GM21723 (cell line): ENCODE results near the gene ANXA2.

Experiments
- ATAC-seq: cut with Tn5 transposase; IDR thresholded peaks from one replicate; pipeline ENCODE4 v1.9.1; 2021; ENCODE audit warnings: mild to moderate bottlenecking, moderate library complexity; ENCODE audit not compliant: unreplicated experiment

The ANXA2 gene

DNA sequence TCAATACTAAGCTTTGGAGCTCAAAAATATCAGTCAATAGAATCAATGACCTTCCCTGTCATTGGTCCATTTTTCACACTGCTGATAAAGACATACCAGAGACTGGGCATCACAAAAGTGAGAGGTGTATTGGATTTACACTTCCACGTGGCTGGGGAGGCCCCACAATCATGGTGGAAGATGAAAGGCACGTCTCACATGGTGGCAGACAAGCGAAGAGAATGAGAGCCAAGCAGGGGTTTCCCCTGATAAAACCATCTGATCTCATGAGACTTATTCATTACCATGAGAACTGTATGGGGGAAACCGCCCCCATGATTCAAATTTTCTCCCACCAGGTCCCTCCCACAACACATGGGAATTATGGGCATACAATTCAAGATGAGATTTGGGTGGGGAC, 81.9 kb downstream of the ANXA2 start:
- ATAC-seq, result no peak

DNA sequence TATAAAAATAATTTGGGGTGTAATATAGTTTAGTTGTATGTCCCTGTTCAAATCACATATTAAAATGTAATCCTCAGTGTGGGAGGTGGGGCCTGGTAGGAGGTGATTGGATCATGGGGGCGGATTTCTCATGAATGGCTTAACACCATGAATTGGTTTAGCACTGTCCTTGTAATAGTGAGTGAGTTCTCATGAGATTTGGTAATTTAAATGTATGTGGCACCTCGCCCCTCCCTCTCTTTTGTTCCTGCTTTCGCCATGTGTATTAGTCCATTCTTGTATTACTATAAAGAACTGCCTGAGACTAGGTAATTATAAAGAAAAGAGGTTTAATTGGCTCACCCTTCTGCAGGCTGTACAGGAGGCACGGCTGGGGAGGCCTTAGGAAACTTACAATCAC, 83.9 kb downstream of the ANXA2 start:
- ATAC-seq, result no peak

DNA sequence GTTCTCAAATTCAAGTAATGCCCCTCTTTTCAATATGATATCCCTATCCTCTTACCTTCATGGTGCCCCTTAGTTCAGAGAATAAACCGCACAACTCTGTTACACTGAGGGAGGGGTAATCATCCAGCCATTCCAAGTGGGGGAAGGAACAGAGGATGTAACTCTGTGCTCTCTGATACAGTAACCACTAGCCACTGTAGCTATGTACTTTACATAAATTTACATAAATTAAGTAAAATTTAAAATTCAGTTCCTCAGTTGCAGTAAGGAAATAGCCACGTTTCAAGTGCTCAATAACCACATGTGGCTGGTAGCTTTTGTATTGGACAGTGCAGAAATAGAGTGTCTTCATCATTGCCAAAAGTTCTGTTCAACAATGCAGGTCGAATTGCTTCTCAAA, 90.8 kb downstream of the ANXA2 start:
- ATAC-seq, result no peak

DNA sequence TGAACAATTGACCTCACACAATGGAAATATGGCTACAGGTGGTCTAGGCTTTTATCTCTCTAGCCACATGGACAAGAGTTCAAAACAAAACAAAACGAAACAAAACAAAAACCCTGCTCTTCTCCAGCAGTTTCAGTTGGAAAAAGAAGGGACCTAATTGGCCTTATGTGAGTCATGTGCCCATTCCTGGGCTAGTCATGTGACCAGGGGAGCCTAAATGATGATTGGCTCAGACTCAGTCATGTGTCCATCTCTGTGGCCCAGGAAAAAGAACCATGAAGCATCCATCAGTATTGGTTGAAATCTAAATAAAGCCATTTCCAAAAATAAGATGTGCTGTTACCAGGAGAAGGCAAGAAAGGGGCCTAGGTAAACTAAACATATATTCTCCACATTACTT, 96.8 kb downstream of the ANXA2 start:
- no peak for ATAC-seq

DNA sequence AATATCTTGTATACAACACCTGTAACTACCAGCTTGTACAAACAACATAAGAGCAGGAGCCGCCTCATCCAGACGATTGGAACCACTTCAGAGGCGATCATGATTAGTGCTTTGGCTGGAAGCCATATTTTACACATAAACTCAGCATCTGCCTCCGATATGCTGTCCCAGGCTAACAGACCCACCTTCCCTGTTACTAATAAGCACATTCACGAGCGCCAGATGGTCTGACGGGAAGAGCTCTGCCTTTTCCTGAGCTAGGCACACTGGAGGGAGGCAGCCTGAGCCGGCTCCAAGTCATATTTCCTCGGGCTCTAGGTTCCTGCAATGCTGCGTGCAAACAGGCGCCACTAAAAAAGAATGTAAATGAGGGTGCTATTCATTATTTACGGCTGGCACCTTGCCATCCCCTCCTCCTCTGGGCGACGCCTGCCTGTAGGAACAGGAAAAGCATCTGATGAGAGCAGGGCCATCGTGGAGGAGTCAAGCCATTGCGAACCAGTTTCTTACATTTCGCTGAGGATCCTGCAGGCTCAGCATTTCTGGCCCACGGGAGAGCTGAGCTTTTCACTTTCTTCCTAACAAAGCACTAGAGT, 98.2 kb downstream of the ANXA2 start:
- no peak for ATAC-seq
